ENCODE results near the gene SCN2A. TPM values are rescaled to one million over a fixed set of nuclear protein-coding genes. Genes with fewer than 3 reads are reported as not detected.

Gene SCN2A
- total RNA-seq, 1 donor from 2014 or later: 1.5 TPM

- DNase-seq (ENCODE audit: low spot score): no peak
- H3K27ac Mint-ChIP-seq (ENCODE audit: unreplicated experiment): peak overlapping the region; percentile 34
These were observed 167.0 kb downstream of the SCN2A start for GRCh38 chr2:165406173-165406572.

DNA sequence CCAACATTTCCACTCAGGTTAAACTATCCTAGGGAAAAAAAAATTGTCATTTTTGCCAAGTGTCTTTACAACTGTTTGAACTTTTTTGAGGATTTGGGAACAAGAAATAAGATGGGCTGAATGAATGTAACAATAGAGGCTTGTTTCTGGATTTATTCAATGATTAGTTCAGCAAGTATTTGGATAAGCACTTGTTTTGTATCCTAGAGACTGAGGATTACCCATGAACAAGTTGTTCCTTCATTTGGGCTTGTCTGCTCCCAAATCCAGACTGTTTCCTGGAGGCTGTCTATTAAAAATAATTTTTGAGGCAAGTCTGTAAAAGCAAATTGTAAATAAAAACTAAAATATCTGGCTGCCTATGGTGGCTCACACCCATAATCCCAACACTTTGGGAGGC lies 168.3 kb downstream of the SCN2A start:
- no peak for DNase-seq (ENCODE audit: low spot score)
- H3K27me3 Mint-ChIP-seq (ENCODE audit: unreplicated experiment): peaks cover 2% of the 10 kb centered on the region
- H3K27ac Mint-ChIP-seq (ENCODE audit: unreplicated experiment): no peak overlapping the region
- H3K36me3 Mint-ChIP-seq (ENCODE audit: low read depth, unreplicated experiment): peaks cover 4% of the 10 kb centered on the region
- H3K9me3 Mint-ChIP-seq (ENCODE audit: unreplicated experiment): no peaks in the 10 kb centered on the region
- H3K4me1 Mint-ChIP-seq (ENCODE audit: unreplicated experiment): peaks cover 23% of the 10 kb centered on the region
- no peak for TF ChIP-seq CTCF (IDR thresholded peaks at IDR 0.05; ENCODE audit: unreplicated experiment)
- H3K4me3 Mint-ChIP-seq (ENCODE audit: unreplicated experiment): no peak overlapping the region

More at GRCh38 chr2:165406173-165406572, 167.0 kb downstream of the SCN2A start:
- Mint-ChIP-seq H3K36me3 (ENCODE audit: low read depth, unreplicated experiment) (peaks cover 4% of the 10 kb centered on the region), H3K4me1 (ENCODE audit: unreplicated experiment) (peaks cover 33% of the 10 kb centered on the region), H3K27me3 (ENCODE audit: unreplicated experiment) (no peaks in the 10 kb centered on the region), H3K9me3 (ENCODE audit: unreplicated experiment) (no peaks in the 10 kb centered on the region), H3K4me3 (ENCODE audit: unreplicated experiment) (no peak overlapping the region)
- no peak for TF ChIP-seq CTCF (IDR thresholded peaks at IDR 0.05; ENCODE audit: unreplicated experiment)

GRCh38 chr2:165408186-165408585 lies 169.0 kb downstream of the SCN2A start:
- Mint-ChIP-seq H3K27me3 (ENCODE audit: unreplicated experiment) (peaks cover 2% of the 10 kb centered on the region), H3K36me3 (ENCODE audit: low read depth, unreplicated experiment) (peaks cover 4% of the 10 kb centered on the region), H3K9me3 (ENCODE audit: unreplicated experiment) (no peaks in the 10 kb centered on the region), H3K4me3 (ENCODE audit: unreplicated experiment) (no peak overlapping the region), H3K27ac (ENCODE audit: unreplicated experiment) (peak overlapping the region; percentile 89), H3K4me1 (ENCODE audit: unreplicated experiment) (peaks cover 23% of the 10 kb centered on the region)
- no peak for TF ChIP-seq CTCF (IDR thresholded peaks at IDR 0.05; ENCODE audit: unreplicated experiment)
- no peak for DNase-seq (ENCODE audit: low spot score)

DNA sequence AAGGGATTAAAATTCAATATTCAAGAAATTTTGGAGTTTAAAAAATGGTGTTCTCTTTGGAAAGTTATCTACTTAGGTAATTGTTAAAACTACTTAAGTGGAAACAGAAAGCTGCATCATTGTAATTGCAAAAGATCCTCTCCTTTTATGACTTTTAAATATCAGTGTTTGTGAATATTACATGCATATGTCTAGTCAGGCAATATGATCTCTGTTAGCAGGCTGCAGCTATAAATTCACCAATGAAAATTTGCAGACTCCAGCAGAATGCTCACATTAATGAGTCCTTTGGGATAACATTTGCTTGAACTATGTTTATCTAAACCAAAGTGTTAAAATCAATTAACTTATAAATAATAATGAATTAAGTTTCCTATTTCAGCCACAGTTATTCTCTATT lies 171.1 kb downstream of the SCN2A start:
- no peak for TF ChIP-seq CTCF (IDR thresholded peaks at IDR 0.05; ENCODE audit: unreplicated experiment)
- H3K27me3 Mint-ChIP-seq (ENCODE audit: unreplicated experiment): peaks cover 2% of the 10 kb centered on the region
- H3K4me1 Mint-ChIP-seq (ENCODE audit: unreplicated experiment): peaks cover 23% of the 10 kb centered on the region

DNA sequence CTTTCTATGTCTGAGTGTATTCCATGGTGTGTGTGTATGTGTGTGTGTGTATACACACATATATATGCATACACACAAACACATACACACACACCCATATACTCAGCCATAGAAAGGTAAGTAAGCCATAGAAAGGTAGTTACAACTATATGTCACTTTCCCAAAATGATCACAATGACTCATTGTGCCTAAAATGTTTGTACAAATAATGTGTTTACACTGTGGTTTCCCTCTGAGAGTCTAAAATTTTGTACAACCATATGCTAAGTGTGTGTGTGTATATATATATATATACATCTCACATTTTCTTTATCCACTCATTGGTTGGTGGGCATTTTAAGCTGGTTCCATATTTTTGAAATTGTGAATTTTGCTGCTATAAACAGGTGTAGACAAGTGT lies 175.0 kb downstream of the SCN2A start:
- H3K4me3 Mint-ChIP-seq (ENCODE audit: unreplicated experiment): no peak overlapping the region
- H3K36me3 Mint-ChIP-seq (ENCODE audit: low read depth, unreplicated experiment): no peaks in the 10 kb centered on the region
- peaks cover 3% of the 10 kb centered on the region for H3K27me3 Mint-ChIP-seq (ENCODE audit: unreplicated experiment)
- no peak for TF ChIP-seq CTCF (IDR thresholded peaks at IDR 0.05; ENCODE audit: unreplicated experiment)
- H3K9me3 Mint-ChIP-seq (ENCODE audit: unreplicated experiment): no peaks in the 10 kb centered on the region
- H3K27ac Mint-ChIP-seq (ENCODE audit: unreplicated experiment): no peak overlapping the region
- DNase-seq (ENCODE audit: low spot score): no peak
- peaks cover 5% of the 10 kb centered on the region for H3K4me1 Mint-ChIP-seq (ENCODE audit: unreplicated experiment)

More for the DNA sequence above, 171.1 kb downstream of the SCN2A start:
- no peak for DNase-seq (ENCODE audit: low spot score)
- Mint-ChIP-seq H3K36me3 (ENCODE audit: low read depth, unreplicated experiment) (peaks cover 4% of the 10 kb centered on the region), H3K4me3 (ENCODE audit: unreplicated experiment) (no peak overlapping the region), H3K9me3 (ENCODE audit: unreplicated experiment) (no peaks in the 10 kb centered on the region), H3K27ac (ENCODE audit: unreplicated experiment) (no peak overlapping the region)

Measured in endothelial cell (in vitro differentiated cells).